IMR-90 (cell line): Measurements from ENCODE around the gene HGD. TPM values are rescaled to one million over a fixed set of nuclear protein-coding genes. Genes with fewer than 3 reads are reported as not detected.

Source experiments
- ATAC-seq: fragments of 200-7000 bp; cut with Tn5 transposase; 2 replicates; pipeline ENCODE4 v1.9.1; 2020; ENCODE audit warnings: low read depth, mild to moderate bottlenecking, moderate library complexity
- BruUV-seq: library from RNA; stranded (reverse); fragments of 400-500 nt; replicated peaks from 2 replicates; lab custom pipeline; 2021; lab: Mats Ljungman, UMichigan
- CTCF ChIA-PET: fragments of 300-600 bp; formaldehyde crosslinking; extraction: SDS; loops from one replicate; lab custom pipeline; 2021; ENCODE audit warnings: antibody characterized with exemption; lab: Yijun Ruan, JAX
- POLR2A ChIA-PET: fragments of 300-600 bp; sonication (Branson Sonifier 250); formaldehyde crosslinking; loops from one replicate; lab custom pipeline; 2022; ENCODE audit warnings: antibody characterized with exemption; ENCODE audit not compliant: unreplicated experiment; lab: Charles Lee
- DNase-seq: peaks from one replicate; pipeline ENCODE4 v3.0.0; 2013
- H2AFZ ChIP-seq: replicated peaks from 2 replicates; pipeline ENCODE3; 2013; ENCODE audit warnings: low read length, mild to moderate bottlenecking; ENCODE audit not compliant: poor library complexity
- H2AK5ac ChIP-seq: 2 replicates; pipeline ENCODE4 v1.6.1; 2013; ENCODE audit warnings: low read depth, low read length, inconsistent platforms
- H2AK9ac ChIP-seq: replicated peaks from 2 replicates; pipeline ENCODE3; 2013; ENCODE audit warnings: mild to moderate bottlenecking, low read depth, low read length, moderate library complexity; ENCODE audit not compliant: poor library complexity
- H2BK120ac ChIP-seq: 2 replicates; pipeline ENCODE4 v1.6.1; 2013; ENCODE audit warnings: low read depth, low read length, inconsistent platforms
- H2BK15ac ChIP-seq: 3 replicates; pipeline ENCODE4 v1.6.1; 2013; ENCODE audit warnings: low read depth, low read length, inconsistent platforms
- H2BK20ac ChIP-seq: 2 replicates; pipeline ENCODE4 v1.6.1; 2013; ENCODE audit warnings: low read depth, mild to moderate bottlenecking, inconsistent platforms, low read length, moderate library complexity
- H2BK5ac ChIP-seq: 2 replicates; pipeline ENCODE4 v1.6.1; 2013; ENCODE audit warnings: mild to moderate bottlenecking, low read depth, low read length, inconsistent platforms; ENCODE audit not compliant: poor library complexity, severe bottlenecking
- H3K14ac ChIP-seq: replicated peaks from 2 replicates; pipeline ENCODE4 v1.6.1; 2013; ENCODE audit warnings: low read depth, low read length, inconsistent platforms
- H3K18ac ChIP-seq: 2 replicates; pipeline ENCODE4 v1.6.1; 2013; ENCODE audit warnings: low read depth, low read length, control low read depth
- H3K23ac ChIP-seq: 2 replicates; pipeline ENCODE4 v1.6.1; 2013; ENCODE audit warnings: low read depth, low read length, inconsistent platforms
- H3K27ac ChIP-seq: 2 replicates; pipeline ENCODE4 v1.5.1; 2013; ENCODE audit warnings: mild to moderate bottlenecking, control low read depth, low read length; ENCODE audit not compliant: insufficient read depth
- H3K27me3 ChIP-seq: 2 replicates; pipeline ENCODE4 v1.6.1; 2013; ENCODE audit warnings: low read length; ENCODE audit not compliant: control insufficient read depth, insufficient read depth
- H3K36me3 ChIP-seq: 2 replicates; pipeline ENCODE4 v1.6.1; 2013; ENCODE audit warnings: low read length, mixed read lengths; ENCODE audit not compliant: control insufficient read depth, insufficient read depth
- H3K4ac ChIP-seq: 2 replicates; pipeline ENCODE4 v1.6.1; 2013; ENCODE audit warnings: low read depth, low read length, inconsistent platforms
- H3K4me1 ChIP-seq: 2 replicates; pipeline ENCODE4 v1.6.1; 2013; ENCODE audit warnings: low read length, mixed read lengths; ENCODE audit not compliant: control insufficient read depth, insufficient read depth
- H3K4me2 ChIP-seq: 2 replicates; pipeline ENCODE4 v1.6.1; 2013; ENCODE audit warnings: low read depth, mild to moderate bottlenecking, control low read depth, low read length, moderate library complexity
- H3K4me3 ChIP-seq: 2 replicates; pipeline ENCODE4 v1.5.1; 2013; ENCODE audit warnings: low read depth, mild to moderate bottlenecking, control low read depth, low read length, moderate library complexity; ENCODE audit not compliant: insufficient read depth
- H3K56ac ChIP-seq: 2 replicates; pipeline ENCODE4 v1.6.1; 2013; ENCODE audit warnings: low read length, inconsistent platforms; ENCODE audit not compliant: insufficient read depth; ENCODE audit errors: extremely low read depth
- H3K79me1 ChIP-seq, 2 experiments: 2 replicates each; pipeline ENCODE4 v1.6.1; 2013; ENCODE audit warnings: low read length in 2 of 2, inconsistent platforms in 1 of 2, low read depth in 1 of 2
- H3K9ac ChIP-seq: 2 replicates; pipeline ENCODE4 v1.6.1; 2013; ENCODE audit warnings: low read depth, low read length, control low read depth
- H3K9me1 ChIP-seq: 2 replicates; pipeline ENCODE4 v1.6.1; 2013; ENCODE audit warnings: low read length, inconsistent platforms; ENCODE audit not compliant: insufficient read depth
- H3K9me3 ChIP-seq: 2 replicates; pipeline ENCODE4 v1.6.1; 2013; ENCODE audit warnings: low read length; ENCODE audit not compliant: control insufficient read depth, insufficient read depth
- H4K20me1 ChIP-seq: 2 replicates; pipeline ENCODE4 v1.6.1; 2013; ENCODE audit warnings: low read length, inconsistent platforms; ENCODE audit not compliant: insufficient read depth
- H4K5ac ChIP-seq: 2 replicates; pipeline ENCODE4 v1.6.1; 2013; ENCODE audit warnings: mild to moderate bottlenecking, low read depth, low read length, control low read depth
- H4K8ac ChIP-seq, 2 experiments: 2 replicates each; pipeline ENCODE4 v1.6.1; 2013; ENCODE audit warnings: low read depth in 2 of 2, low read length in 2 of 2, control low read depth in 1 of 2, inconsistent platforms in 1 of 2
- H4K91ac ChIP-seq: 2 replicates; pipeline ENCODE4 v1.6.1; 2013; ENCODE audit warnings: low read depth, low read length, inconsistent platforms; ENCODE audit not compliant: insufficient read depth
- BHLHE40 ChIP-seq: fragments of 150-350 bp; IDR thresholded peaks from 2 replicates; pipeline ENCODE4 v1.6.1; 2016; ENCODE audit warnings: mild to moderate bottlenecking, low read depth, low read length
- CEBPB ChIP-seq: IDR thresholded peaks from 2 replicates; pipeline ENCODE4 v1.6.1; 2012; ENCODE audit warnings: low read depth, low read length, improper control_type of control experiment
- CTCF ChIP-seq: conservative IDR thresholded peaks from 2 replicates; pipeline ENCODE4 v1.5.1; 2012; ENCODE audit warnings: mild to moderate bottlenecking, low read depth, low read length, improper control_type of control experiment
- ELK1 ChIP-seq: fragments of 150-350 bp; IDR thresholded peaks from 2 replicates; pipeline ENCODE4 v1.6.1; 2016; ENCODE audit warnings: low read depth, mild to moderate bottlenecking, low read length, moderate library complexity, borderline replicate concordance
- MXI1 ChIP-seq: IDR thresholded peaks from 2 replicates; pipeline ENCODE4 v1.6.1; 2012; ENCODE audit warnings: low read depth, mild to moderate bottlenecking, low read length, moderate library complexity, borderline replicate concordance
- NFE2L2 ChIP-seq: fragments of 150-350 bp; IDR thresholded peaks from 2 replicates; pipeline ENCODE4 v1.6.1; 2016; ENCODE audit warnings: low read depth, mild to moderate bottlenecking, low read length
- POLR2A ChIP-seq: IDR thresholded peaks from 2 replicates; pipeline ENCODE4 v1.6.1; 2012; ENCODE audit warnings: mild to moderate bottlenecking, low read depth, low read length
- RAD21 ChIP-seq: IDR thresholded peaks from 2 replicates; pipeline ENCODE4 v1.6.1; 2012; ENCODE audit warnings: low read length, improper control_type of control experiment
- RCOR1 ChIP-seq: IDR thresholded peaks from 2 replicates; pipeline ENCODE4 v1.6.1; 2012; ENCODE audit warnings: mild to moderate bottlenecking, low read length, improper control_type of control experiment; ENCODE audit not compliant: insufficient replicate concordance
- WGBS, 2 experiments: methylation state at CpG; one replicate each; pipeline versions ENCODE4 v1.1.5 to v1.1.7; 2013; ENCODE audit warnings: missing lambda C conversion rate in 2 of 2; ENCODE audit not compliant: insufficient read length in 1 of 2; ENCODE audit errors: extremely low coverage in 2 of 2; 5-methylcytosine and 5-hydroxymethylcytosine counted together
- dilution Hi-C: fragments of 300-500 bp; cut with HindIII; formaldehyde crosslinking; loops from one replicate; pipeline ENCODE4 v1.14.3; 2018; ENCODE audit warnings: low sequenced_read_pairs; ENCODE audit not compliant: unreplicated experiment
- in situ Hi-C: fragments of 300-500 bp; cut with MboI; formaldehyde crosslinking; loops from 3 replicates; pipeline ENCODE4 v1.14.3; 2019; ENCODE audit warnings: low sequenced_read_pairs, inconsistent platforms, mixed read lengths
- intact Hi-C: fragments of 100-400 bp; cut with micrococcal nuclease; formaldehyde crosslinking; loops from 2 replicates; pipeline ENCODE4 v1.10.0; 2022
- polyA plus RNA-seq, 3 experiments: library from polyadenylated mRNA; depleted of rRNA; stranded (reverse); fragments of >200 nt; gene quantifications; 2 replicates each; pipeline ENCODE4 v1.2.3, GENCODE V29; 2012; ENCODE audit warnings: low replicate concordance in 1 of 3
- total RNA-seq: library from RNA; depleted of rRNA; stranded (reverse); fragments of >200 nt; gene quantifications from 2 replicates; pipeline ENCODE4 v1.2.3, GENCODE V29; 2012

HGD gene
- total and polyA plus RNA-seq, 2 of the 4 experiments (the other 2 are of a cell fraction): 0.14 TPM; not detected in 1

GRCh38 chr3:120681506-120682038 lies 467 bp downstream of the HGD start:
- Histone ChIP-seq H2AK5ac (no peak overlapping the region), H2BK15ac (no peak overlapping the region), H3K27ac (no peak overlapping the region), H2BK120ac (no peak overlapping the region), H2BK5ac (no peak overlapping the region), H3K4me1 (peaks cover 5% of the 10 kb centered on the region; the same call in 1 of the 2 replicates), H4K5ac (no peak overlapping the region), H3K4ac (no peak overlapping the region), H3K4me3 (no peak overlapping the region), H3K4me2 (no peak overlapping the region), H2AK9ac (no peak overlapping the region), H2AFZ (no peak overlapping the region), H3K14ac (no peak overlapping the region), H3K18ac (no peak overlapping the region), H3K36me3 (no peaks in the 10 kb centered on the region), H4K20me1 (no peaks in the 10 kb centered on the region), H3K9me3 (no peaks in the 10 kb centered on the region), H3K27me3 (no peaks in the 10 kb centered on the region), H4K8ac (no peak overlapping the region), H4K91ac (no peak overlapping the region), H2BK20ac (no peak overlapping the region), H3K9me1 (no peaks in the 10 kb centered on the region), H3K79me1 (no peaks in the 10 kb centered on the region), H3K56ac (no peak overlapping the region), H3K23ac (no peak overlapping the region), H3K9ac (no peak overlapping the region)
- ChIA-PET CTCF (no interaction called here), POLR2A (no interaction called here)
- no TSS peak for BruUV-seq
- dilution Hi-C loops (no loop called here), intact Hi-C loops (no loop called here), in situ Hi-C loops (no loop called here)
- DNase-seq (no peak), ATAC-seq (no peak)
- no peak for TF ChIP-seq RCOR1
- no peak for TF ChIP-seq NFE2L2
- no peak for TF ChIP-seq BHLHE40
- no peak for TF ChIP-seq CEBPB
- TF ChIP-seq ELK1: no peak
- TF ChIP-seq CTCF: no peak
- TF ChIP-seq MXI1: no peak
- TF ChIP-seq RAD21: no peak
- no peak for TF ChIP-seq POLR2A
- no CpG with 5 or more reads among the region's 4 CpGs for WGBS, 2 experiments
